Activated B cell treated with CpG ODN at 0.5 μM for 24 hours (primary cell): Measurements from ENCODE around the gene PJVK. TPM values are rescaled to one million over a fixed set of nuclear protein-coding genes. Genes with fewer than 3 reads are reported as not detected.
"Not testable (repeated sequence)": the region's sequence is repeated elsewhere in the genome, so short reads cannot be mapped to it uniquely, and the experiment has no call there.

Experiments used
- ATAC-seq: fragments of 200-7000 bp; cut with Tn5 transposase; one replicate; pipeline ENCODE4 v1.10.0; 2021; ENCODE audit warnings: low read depth, mild to moderate bottlenecking, moderate library complexity
- CTCF ChIA-PET: fragments of 350-600 bp; sonication (Branson Sonifier 250); formaldehyde crosslinking; loops from one replicate; lab custom pipeline; 2021; ENCODE audit warnings: antibody characterized with exemption; lab: Charles Lee
- POLR2A ChIA-PET: fragments of 350-600 bp; sonication (Branson Sonifier 250); formaldehyde crosslinking; loops from one replicate; lab custom pipeline; 2021; ENCODE audit warnings: antibody characterized with exemption; lab: Charles Lee
- DNase-seq: peaks from one replicate; pipeline ENCODE4 v3.0.0; 2022
- H3K27ac Mint-ChIP-seq: one replicate; pipeline ENCODE4 v1.8.0; 2020; ENCODE audit warnings: mixed read lengths
- H3K27me3 Mint-ChIP-seq: one replicate; pipeline ENCODE4 v1.8.0; 2021; ENCODE audit warnings: mixed read lengths
- H3K36me3 Mint-ChIP-seq: one replicate; pipeline ENCODE4 v1.8.0; 2021; ENCODE audit warnings: low read depth, mixed read lengths
- H3K4me1 Mint-ChIP-seq: one replicate; pipeline ENCODE4 v1.8.0; 2021; ENCODE audit warnings: mixed read lengths
- H3K4me3 Mint-ChIP-seq: one replicate; pipeline ENCODE4 v1.8.0; 2020; ENCODE audit warnings: mild to moderate bottlenecking, mixed read lengths
- H3K9me3 Mint-ChIP-seq: one replicate; pipeline ENCODE4 v1.8.0; 2020; ENCODE audit warnings: mixed read lengths
- CTCF ChIP-seq: fragments of 200-600 bp; IDR thresholded peaks from one replicate; pipeline ENCODE4 v1.8.0; 2022; ENCODE audit warnings: antibody characterized with exemption, mild to moderate bottlenecking
- intact Hi-C: fragments of 100-400 bp; cut with micrococcal nuclease; formaldehyde crosslinking; loops from one replicate; pipeline ENCODE4 v1.15.1; 2024
- total RNA-seq: library from RNA; stranded (reverse); gene quantifications from 2 replicates; pipeline ENCODE4 v1.2.3, GENCODE V29; 2022

The PJVK gene
- total RNA-seq, 1 donor from 2014 or later: 3.1 TPM

DNA sequence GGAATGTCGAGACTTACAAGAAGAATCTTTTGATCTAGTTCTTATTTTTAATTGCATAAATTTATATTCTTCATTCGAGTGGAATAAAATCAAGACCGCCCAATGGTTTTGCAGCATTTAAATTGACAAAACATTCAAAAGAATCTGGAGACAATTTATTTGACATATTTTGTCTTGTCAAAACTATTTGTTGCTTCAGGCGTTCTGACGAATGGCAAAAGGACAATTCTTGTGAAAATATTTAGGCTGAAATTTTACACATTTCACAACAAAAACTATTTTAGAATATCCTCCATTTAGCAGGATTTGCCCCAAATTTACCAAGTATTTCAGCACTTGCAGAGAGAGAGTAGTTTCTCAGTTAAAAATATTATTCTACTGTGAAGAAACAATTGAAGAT is 41.9 kb upstream of the PJVK start:
- ChIA-PET POLR2A (no interaction called here), CTCF (no interaction called here)
- ATAC-seq: no peak
- Mint-ChIP-seq H3K36me3 (peaks cover 8% of the 10 kb centered on the region), H3K4me1 (peaks cover 14% of the 10 kb centered on the region), H3K27ac (no peak overlapping the region), H3K9me3 (no peaks in the 10 kb centered on the region), H3K27me3 (no peaks in the 10 kb centered on the region), H3K4me3 (no peak overlapping the region)
- no peak for TF ChIP-seq CTCF
- DNase-seq: no peak
- intact Hi-C loops: no loop called here

- no peak overlapping the region for H3K27ac Mint-ChIP-seq
- CTCF ChIA-PET: interaction anchor here (0.9 kb wide), 1 partner anchor 15 kb away, joined by 3 read pairs; no protein-coding TSS in a partner anchor
- no peaks in the 10 kb centered on the region for H3K9me3 Mint-ChIP-seq
- ATAC-seq (no peak), DNase-seq (no peak)
- H3K27me3 Mint-ChIP-seq: no peaks in the 10 kb centered on the region
- intact Hi-C loops: no loop called here
- POLR2A ChIA-PET: no interaction called here
- H3K4me3 Mint-ChIP-seq: no peak overlapping the region
- H3K4me1 Mint-ChIP-seq: peaks cover 20% of the 10 kb centered on the region
- H3K36me3 Mint-ChIP-seq: peaks cover 8% of the 10 kb centered on the region
- no peak for TF ChIP-seq CTCF
These were observed 39.1 kb upstream of the PJVK start for GRCh38 chr2:178412047-178412446.

GRCh38 chr2:178412453-178412852 is 38.7 kb upstream of the PJVK start:
- peaks cover 20% of the 10 kb centered on the region for H3K4me1 Mint-ChIP-seq
- ATAC-seq, H3K36me3 Mint-ChIP-seq, H3K27ac Mint-ChIP-seq, DNase-seq, intact Hi-C loops, H3K9me3 Mint-ChIP-seq, H3K27me3 Mint-ChIP-seq: not testable (repeated sequence)
- POLR2A ChIA-PET: interaction anchor here (1.1 to 2.7 kb wide), 3 partner anchors 8 to 300 kb away, joined by 3 to 25 read pairs (median 3); partner anchors contain the start of genes PJVK, PRKRA and RBM45
- H3K4me3 Mint-ChIP-seq: peak overlapping the region; percentile 94
- CTCF ChIA-PET: interaction anchor here (0.9 to 4.2 kb wide), 3 partner anchors 15 to 39 kb away, joined by 3 to 57 read pairs (median 11); partner anchors contain the start of genes PJVK and PRKRA

- peak; percentile 72 for DNase-seq
- peak overlapping the region; percentile 94 for H3K4me3 Mint-ChIP-seq
- peak overlapping the region; percentile 89 for H3K27ac Mint-ChIP-seq
- ChIA-PET POLR2A (interaction anchor here (0.6 to 2.7 kb wide), 6 partner anchors 9 to 302 kb away, joined by 3 to 25 read pairs (median 3); partner anchors contain the start of genes PJVK, PRKRA and RBM45), CTCF (interaction anchor here (0.6 to 4.2 kb wide), 10 partner anchors 8 to 302 kb away, joined by 3 to 57 read pairs (median 6); partner anchors contain the start of genes PJVK, PRKRA and RBM45)
- no peak for TF ChIP-seq CTCF
- intact Hi-C loops: loop anchor here (1.0 kb wide), 5 partner anchors 16 to 301 kb away; partner anchors contain the start of genes FKBP7 and RBM45
- H3K36me3 Mint-ChIP-seq: peaks cover 8% of the 10 kb centered on the region
- peaks cover 20% of the 10 kb centered on the region for H3K4me1 Mint-ChIP-seq
- H3K27me3 Mint-ChIP-seq: no peaks in the 10 kb centered on the region
- ATAC-seq: peak; percentile 84
- H3K9me3 Mint-ChIP-seq: no peaks in the 10 kb centered on the region
These were observed 37.5 kb upstream of the PJVK start for GRCh38 chr2:178413472-178414265.

- peak overlapping the region; percentile 89 for H3K27ac Mint-ChIP-seq
- no peaks in the 10 kb centered on the region for H3K27me3 Mint-ChIP-seq
- intact Hi-C loops: loop anchor here (1.0 kb wide), 5 partner anchors 17 to 302 kb away; partner anchors contain the start of genes FKBP7 and RBM45
- peak overlapping the region; percentile 94 for H3K4me3 Mint-ChIP-seq
- ChIA-PET CTCF (interaction anchor here (0.8 to 4.2 kb wide), 12 partner anchors 8 to 303 kb away, joined by 3 to 57 read pairs (median 5); partner anchors contain the start of genes PJVK, PRKRA and RBM45), POLR2A (interaction anchor here (0.6 to 2.7 kb wide), 4 partner anchors 10 to 302 kb away, joined by 3 to 25 read pairs (median 3); partner anchors contain the start of genes PJVK, PRKRA and RBM45)
- peaks cover 20% of the 10 kb centered on the region for H3K4me1 Mint-ChIP-seq
- no peak for TF ChIP-seq CTCF
- peak; percentile 58 for DNase-seq
- H3K36me3 Mint-ChIP-seq: peaks cover 8% of the 10 kb centered on the region
- peak; percentile 75 for ATAC-seq
- H3K9me3 Mint-ChIP-seq: no peaks in the 10 kb centered on the region
These were observed 36.6 kb upstream of the PJVK start for GRCh38 chr2:178414266-178415247.
